ENCODE results near the gene SULT1A4.
"Not testable (repeated sequence)": the region's sequence is repeated elsewhere in the genome, so short reads cannot be mapped to it uniquely, and the experiment has no call there.

The SULT1A4 gene

DNA sequence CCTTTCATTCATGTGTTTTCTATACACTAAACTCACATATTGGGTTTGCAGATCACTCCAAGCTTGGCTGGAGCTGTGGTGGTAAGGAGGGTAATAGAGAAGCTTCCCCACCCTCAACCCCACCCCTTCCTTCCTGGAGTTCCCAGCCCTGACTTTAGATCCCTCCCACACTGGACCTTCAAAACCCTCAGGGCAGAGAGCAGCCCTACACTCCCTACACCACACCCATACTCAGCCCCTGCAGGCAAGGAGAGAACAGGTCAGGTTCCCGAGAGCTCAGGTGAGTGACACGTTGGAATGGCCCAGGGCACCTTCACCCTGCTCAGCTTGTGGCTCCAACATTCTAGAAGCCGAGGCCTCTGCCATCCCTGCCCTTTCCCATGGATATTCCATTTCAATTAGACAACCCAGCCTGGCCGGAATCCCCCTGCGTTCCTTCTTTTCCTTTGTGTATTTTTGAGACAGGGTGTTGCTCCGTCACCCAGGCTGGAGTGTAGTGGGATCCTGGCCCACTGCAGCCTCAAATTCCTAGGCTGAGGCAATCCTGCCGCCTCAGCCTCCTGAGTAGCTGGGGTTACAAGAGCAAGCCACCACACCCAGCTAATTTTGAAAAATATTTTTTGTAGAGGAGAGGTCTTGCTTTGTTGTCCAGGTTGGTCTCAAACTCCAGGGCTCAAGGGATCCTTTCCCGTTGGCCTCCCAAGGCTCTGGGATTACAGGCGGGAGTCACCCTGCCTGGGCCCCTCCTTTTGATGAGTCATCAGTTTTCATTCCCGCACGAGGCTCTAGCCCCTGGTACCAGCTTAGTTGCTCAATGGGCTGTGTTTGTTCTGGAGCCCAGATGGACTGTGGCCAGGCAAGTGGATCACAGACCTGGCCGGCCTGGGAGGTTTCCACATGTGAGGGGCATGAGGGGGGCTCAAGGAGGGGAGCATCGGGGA is at the start of gene SULT1A4:
Gene SULT1A4 (plus strand): TSS at position 208 of the 941 bp plus-strand sequence. CDS start 1,473 bp downstream, outside the sequence.
- DNase-seq = not testable (repeated sequence)

DNA sequence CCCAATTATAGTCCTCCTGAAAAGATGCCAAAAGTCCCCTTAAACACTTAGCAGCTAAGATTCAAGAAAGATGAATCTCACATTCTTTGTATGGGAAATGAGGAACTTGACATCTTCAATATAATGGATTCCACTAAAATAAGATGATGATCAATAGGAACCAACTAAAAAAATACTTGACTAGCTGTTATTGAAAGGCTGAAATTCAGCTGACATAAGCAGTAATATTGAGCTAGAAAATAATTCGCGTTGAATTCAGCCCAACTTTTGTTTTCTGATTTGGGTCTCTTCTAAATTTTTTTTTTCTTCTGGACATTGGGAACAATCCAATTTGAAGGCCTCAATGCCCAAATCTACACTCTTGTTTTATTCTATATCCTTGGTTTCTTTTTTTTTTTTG is 36.1 kb upstream of the SULT1A4 start:
- not testable (repeated sequence) for DNase-seq

DNA sequence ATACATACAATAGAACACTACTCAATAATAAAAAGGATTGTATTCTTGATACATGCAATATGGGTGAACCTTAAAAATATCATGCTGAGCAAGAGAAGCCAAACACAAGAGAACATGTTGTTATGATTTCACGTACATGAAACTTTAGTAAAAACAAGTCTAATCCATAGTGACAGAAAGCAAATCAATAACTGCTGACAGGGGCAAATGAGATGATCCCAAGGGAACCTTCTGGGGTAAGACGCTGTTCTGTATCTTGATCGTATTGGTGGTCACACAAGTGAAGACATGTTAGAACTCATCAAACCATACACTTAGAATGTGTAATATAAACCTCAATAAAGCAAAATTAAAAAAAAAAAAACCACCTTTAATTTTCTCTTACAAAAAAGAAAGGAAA is 34.3 kb upstream of the SULT1A4 start:
- DNase-seq = not testable (repeated sequence)

DNA sequence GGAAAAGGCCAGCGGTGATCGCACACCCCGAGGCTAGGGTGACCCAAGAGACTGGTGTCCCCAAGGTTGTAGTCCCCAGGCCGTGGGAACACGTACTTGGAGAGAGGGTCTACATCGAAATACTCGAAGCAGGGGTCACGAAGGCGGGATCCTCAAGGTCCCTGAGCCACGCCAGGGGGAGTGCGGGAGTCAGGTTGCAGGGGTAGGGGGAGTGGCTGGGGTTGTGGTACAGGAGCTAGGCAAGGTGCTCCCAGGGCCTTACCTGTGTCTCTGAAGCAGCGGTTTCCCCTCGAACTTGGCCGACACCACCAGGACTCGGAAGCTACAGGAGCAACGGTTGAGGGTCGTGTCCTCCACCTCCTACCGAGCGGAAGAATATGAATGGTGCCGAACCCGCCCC is 6.0 kb upstream of the SULT1A4 start:
- not testable (repeated sequence) for DNase-seq

DNA sequence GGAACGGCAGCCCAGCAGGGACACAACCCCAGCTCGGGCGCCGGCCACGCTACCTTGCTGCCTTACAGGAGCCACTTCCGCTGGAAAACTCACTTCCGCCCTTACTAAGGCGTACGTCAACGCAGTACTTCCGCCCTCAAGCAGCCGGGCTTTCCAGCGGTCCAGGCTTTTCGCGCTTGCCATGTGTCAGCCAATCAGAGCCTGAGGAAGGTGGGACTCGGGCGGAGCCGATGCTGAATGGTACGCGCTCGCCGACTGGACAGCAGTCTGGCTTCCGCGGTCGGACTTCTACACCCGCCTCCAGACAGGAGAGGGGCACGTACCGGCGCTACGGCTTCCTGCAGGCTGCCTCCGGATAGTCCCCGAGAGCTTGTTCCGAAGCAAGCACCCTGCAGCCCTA is 5.4 kb upstream of the SULT1A4 start, which contains the start of the genes BOLA2 and SLX1B:
Gene BOLA2 (minus strand): TSS at position 83 of the 400 bp plus-strand sequence. CDS start 98 bp downstream, outside the sequence.
Gene SLX1B (plus strand): TSS at position 265 of the 400 bp plus-strand sequence.
- DNase-seq = not testable (repeated sequence)

DNA sequence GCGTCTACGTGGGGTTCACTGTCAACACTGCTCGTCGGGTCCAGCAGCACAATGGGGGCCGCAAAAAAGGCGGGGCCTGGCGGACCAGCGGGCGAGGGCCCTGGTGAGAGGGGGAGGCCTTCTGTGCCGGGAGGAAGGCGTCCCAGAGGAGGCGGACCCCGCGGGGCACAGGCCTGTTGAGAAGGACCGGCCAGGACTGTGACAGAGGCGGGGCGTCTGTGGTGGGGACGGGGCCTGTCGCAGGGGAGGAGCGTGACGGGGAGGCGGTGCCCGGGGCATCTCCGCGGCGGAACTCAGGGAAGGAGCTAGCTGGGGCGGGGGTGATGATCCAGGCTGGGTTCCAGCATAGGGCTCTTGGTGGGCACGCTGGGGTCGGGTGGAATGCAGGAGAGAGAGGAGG is 4.9 kb upstream of the SULT1A4 start:
- not testable (repeated sequence) for DNase-seq

DNA sequence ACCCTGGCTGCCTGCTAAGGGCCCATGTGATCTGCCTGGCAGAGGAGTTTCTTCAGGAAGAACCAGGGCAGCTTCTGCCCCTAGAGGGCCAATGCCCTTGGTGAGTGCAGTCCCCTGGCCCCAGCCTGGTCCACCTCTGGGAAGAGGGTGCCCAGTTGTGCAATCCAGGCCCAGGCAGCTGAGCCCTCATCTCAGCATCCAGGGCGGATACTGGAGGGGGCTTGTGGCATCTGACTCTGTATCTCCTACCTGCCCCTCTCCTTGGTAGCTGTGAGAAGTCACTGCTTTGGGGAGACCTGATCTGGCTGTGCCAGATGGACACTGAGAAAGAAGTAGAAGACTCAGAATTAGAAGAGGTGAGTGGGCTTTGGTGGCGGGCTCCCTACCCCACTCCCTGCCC is 2.1 kb upstream of the SULT1A4 start:
- not testable (repeated sequence) for DNase-seq

DNA sequence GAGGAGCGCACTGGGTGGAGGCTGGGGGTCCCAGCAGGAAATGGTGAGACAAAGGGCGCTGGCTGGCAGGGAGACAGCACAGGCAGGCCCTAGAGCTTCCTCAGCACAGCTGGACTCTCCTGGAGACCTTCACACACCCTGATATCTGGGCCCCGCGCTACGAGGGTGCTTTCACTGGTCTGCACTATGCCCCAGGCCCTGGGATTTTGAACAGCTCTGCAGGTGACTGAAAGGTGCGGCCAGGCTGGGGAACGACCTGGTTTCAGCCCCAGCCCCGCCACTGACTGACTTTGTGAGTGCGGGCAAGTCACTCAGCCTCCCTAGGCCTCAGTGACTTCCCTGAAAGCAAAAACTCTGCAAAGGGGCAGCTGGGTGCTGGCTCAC is 926 bp downstream of the SULT1A4 start:
- DNase-seq = not testable (repeated sequence)

DNA sequence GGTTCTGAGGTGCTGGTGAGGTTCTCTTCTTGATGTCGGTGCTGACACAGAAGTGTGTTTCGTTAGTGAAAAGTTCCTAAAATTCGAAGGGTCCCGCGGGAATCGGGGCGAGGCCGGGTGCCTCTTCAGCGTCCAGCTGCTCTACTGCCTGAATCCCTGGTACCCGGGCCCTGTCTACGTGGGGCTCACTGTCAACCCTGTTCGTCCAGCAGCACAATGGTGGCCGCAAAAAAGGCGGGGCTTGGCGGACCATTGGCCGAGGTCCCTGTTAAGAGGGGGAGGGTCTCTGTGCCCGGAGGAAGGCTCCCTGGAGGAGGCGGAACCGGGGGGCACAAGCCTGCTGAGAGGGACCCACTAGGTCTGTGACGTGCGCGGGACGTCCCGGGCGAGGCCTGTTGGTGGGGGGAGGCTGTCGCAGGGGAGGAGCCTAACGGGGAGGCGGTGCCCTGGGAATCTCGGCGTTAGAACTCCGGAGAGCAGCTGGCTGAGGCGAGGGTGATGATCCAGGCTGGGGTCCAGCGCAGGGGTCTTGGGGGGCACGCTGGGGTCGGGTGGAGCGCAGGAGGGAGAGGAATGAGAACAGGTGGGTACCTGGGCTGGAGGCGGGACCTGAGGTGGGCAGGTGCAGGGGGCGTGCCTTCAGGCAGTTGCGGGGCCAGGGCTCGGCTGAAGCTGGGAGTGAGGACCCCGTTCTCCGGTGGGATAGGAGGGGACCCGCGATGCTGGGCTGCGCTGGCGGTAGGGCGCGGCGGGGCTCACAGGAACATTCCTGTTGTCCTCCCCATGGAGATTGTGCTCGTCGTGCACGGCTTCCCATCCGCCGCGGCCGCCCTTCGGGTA is 6.5 kb downstream of the SULT1A4 start:
- not testable (repeated sequence) for DNase-seq

DNA sequence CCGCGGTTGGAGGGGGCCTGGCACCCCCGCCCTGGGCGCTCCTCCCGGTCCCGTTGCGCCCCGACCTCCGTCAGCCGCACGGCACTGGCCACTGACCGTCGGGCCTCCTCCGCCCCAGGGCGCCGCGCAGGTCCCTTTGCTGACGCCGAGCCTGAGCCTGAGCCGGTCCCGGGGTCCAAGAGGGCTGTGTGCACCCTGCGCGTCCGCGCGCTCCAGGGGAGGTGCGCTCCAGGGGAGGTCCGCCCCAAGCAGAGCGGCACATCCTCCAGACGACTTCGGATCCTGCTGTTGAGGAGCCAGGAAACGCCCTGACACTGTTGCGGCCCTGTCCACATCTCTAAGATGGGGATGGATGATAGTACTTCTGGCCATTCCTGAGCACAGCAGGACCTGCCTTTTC is 7.2 kb downstream of the SULT1A4 start:
- DNase-seq = not testable (repeated sequence)

DNA sequence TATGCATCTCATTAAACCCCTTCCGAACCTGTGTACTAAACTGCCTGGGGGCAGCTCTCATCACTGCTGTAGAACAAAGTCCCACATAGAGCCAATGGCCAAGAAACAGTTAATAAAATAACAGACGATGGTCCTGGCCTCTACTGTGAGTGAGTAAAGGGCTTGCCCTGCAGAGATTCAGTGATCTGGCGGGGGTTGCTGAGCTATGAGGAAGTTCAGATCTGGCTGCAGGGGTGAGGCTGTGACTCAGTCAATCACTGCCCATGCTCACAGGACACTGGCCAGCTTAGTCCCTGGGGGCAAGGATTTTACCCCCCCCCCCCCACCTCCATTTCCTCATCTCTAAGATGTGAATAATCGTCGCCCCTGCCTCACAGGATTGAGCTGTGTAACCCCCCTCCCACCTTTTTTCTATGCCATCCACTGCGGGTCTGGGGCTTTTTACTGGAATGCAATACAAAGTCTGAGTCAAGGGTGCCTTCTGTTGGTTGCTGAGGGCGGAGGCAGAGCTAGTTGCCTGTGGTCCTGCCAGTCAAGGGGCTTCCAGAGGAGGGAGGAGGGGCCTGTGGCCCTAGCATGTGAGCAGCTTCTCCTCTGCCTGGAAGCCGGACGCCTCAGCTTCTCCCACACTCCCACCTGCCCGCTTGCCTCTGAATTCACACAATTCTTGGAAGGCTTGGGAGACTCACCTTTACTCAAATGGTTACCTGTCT is 8.1 kb downstream of the SULT1A4 start:
- DNase-seq = not testable (repeated sequence)

DNA sequence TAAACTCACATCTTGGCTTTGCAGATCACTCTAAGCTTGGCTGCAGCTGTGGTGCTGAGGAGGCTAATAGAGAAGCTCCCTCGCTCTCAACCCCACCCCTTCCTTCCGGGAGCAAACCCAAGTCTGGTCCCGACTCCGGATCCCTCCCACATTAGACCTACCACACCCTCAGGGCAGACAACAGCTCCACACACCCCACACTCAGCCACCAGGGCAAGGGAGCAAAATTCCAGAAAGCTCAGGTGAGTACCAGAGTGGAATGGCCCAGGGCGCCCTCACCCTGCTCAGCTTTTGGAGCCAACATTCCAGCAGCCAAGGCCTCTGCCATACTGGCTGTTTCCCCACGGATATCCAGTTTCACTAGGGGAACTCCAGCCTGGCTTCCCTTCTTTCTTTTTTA is 9.9 kb downstream of the SULT1A4 start:
- DNase-seq = not testable (repeated sequence)

DNA sequence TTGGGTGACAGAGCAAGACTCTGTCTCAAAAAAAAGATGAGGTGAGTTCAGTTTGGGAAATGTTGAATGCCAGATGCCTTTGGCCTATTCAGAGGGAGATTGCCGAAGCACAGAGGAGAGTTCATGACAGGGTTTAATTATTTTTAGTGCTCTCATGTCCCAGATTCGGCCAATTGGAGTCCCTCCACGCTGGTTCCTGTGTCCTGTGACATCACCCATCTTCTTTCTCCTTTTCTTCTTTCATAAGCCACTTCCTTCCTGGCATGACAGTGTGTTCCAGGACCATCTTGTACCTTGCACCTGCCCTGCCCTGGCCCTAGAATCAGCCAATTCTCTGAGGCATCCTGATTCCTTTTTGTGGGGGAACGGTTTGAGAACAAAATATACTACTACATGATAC is 12.4 kb downstream of the SULT1A4 start:
- not testable (repeated sequence) for DNase-seq

DNA sequence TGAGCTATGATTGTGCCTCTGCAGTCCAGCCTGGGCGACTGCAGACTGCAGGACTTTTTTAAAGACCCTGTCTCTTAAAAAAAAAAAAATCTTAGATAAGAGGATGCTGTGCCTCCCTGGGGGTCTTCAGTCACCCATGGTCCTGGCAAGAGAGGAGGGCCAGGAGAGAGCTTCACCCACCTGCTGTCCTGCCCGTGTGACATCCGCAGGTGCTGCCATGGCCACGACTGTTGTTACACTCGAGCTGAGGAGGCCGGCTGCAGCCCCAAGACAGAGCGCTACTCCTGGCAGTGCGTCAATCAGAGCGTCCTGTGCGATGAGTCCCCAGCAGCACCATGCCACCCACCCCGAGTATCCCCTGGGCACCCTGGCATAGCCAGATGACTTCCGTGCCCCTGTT is 22.6 kb downstream of the SULT1A4 start:
- DNase-seq = not testable (repeated sequence)

DNA sequence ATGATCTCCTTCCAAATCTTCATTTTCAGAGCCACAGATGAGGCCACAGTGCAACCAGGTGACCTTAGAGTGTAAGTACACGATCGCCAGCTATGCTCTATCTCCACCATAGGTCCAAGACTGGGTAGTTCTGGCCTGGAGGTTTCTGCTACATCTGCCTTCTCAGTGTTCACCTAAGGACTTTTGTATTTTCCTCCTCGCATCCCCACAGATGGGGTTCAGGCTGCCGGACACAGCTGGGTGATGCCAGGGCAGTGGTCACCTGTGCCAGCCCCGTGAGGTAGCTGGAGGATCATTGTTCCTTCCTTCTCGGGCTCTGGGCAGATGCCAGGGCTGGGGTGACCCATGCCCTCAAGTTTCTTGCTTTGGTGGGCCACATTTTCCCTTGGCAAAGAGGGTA is 46.6 kb downstream of the SULT1A4 start, which contains the start of gene NPIPB12:
Gene NPIPB12 (minus strand): TSS at position 101 of the 400 bp plus-strand sequence.
- DNase-seq = not testable (repeated sequence)
